ENCODE results near the gene RAB11FIP4. TPM values are rescaled to one million over a fixed set of nuclear protein-coding genes. Genes with fewer than 3 reads are reported as not detected.

The RAB11FIP4 gene
- total and polyA plus RNA-seq, 2 experiments from 2014 or later: 8.8 to 23.4 TPM

- Histone ChIP-seq H3K36me3 (no peaks in the 10 kb centered on the region), H3K27ac (no peak overlapping the region), H3K4me1 (ENCODE audit: low read depth) (peaks cover 4% of the 10 kb centered on the region), H3K4me3 (no peak overlapping the region), H3K27me3 (no peaks in the 10 kb centered on the region), H3K9me3 (ENCODE audit: low read depth) (no peaks in the 10 kb centered on the region)
- no peak for TF ChIP-seq CTCF (IDR thresholded peaks at IDR 0.05; ENCODE audit: low read depth, low read length)
- no peak for DNase-seq (ENCODE audit: low read depth in 1 of 2, low spot score in 1 of 2)
These were observed 17.1 kb downstream of the RAB11FIP4 start for GRCh38 chr17:31408586-31408985.

GRCh38 chr17:31411707-31412285 lies 20.3 kb downstream of the RAB11FIP4 start:
- Histone ChIP-seq H3K27me3 (no peaks in the 10 kb centered on the region), H3K36me3 (no peaks in the 10 kb centered on the region), H3K4me3 (no peak overlapping the region), H3K9me3 (ENCODE audit: low read depth) (no peaks in the 10 kb centered on the region), H3K27ac (no peak overlapping the region), H3K4me1 (ENCODE audit: low read depth) (peaks cover 12% of the 10 kb centered on the region)
- no peak for DNase-seq (ENCODE audit: low read depth in 1 of 2, low spot score in 1 of 2)
- TF ChIP-seq CTCF (IDR thresholded peaks at IDR 0.05; ENCODE audit: low read depth, low read length): no peak

GRCh38 chr17:31412511-31412910 lies 21.0 kb downstream of the RAB11FIP4 start:
- H3K27ac ChIP-seq: no peak overlapping the region
- H3K4me1 ChIP-seq (ENCODE audit: low read depth): peaks cover 12% of the 10 kb centered on the region
- no peak for DNase-seq (ENCODE audit: low read depth in 1 of 2, low spot score in 1 of 2)
- no peak overlapping the region for H3K4me3 ChIP-seq
- H3K9me3 ChIP-seq (ENCODE audit: low read depth): no peaks in the 10 kb centered on the region
- no peaks in the 10 kb centered on the region for H3K27me3 ChIP-seq
- TF ChIP-seq CTCF (IDR thresholded peaks at IDR 0.05; ENCODE audit: low read depth, low read length): no peak
- no peaks in the 10 kb centered on the region for H3K36me3 ChIP-seq

GRCh38 chr17:31413081-31413799 lies 21.8 kb downstream of the RAB11FIP4 start:
- no peaks in the 10 kb centered on the region for H3K27me3 ChIP-seq
- no peak for TF ChIP-seq CTCF (IDR thresholded peaks at IDR 0.05; ENCODE audit: low read depth, low read length)
- H3K4me1 ChIP-seq (ENCODE audit: low read depth): peaks cover 12% of the 10 kb centered on the region
- no peaks in the 10 kb centered on the region for H3K9me3 ChIP-seq (ENCODE audit: low read depth)
- DNase-seq (ENCODE audit: low read depth in 1 of 2, low spot score in 1 of 2): no peak
- no peak overlapping the region for H3K27ac ChIP-seq
- H3K4me3 ChIP-seq: no peak overlapping the region
- no peaks in the 10 kb centered on the region for H3K36me3 ChIP-seq

GRCh38 chr17:31413874-31414549 lies 22.5 kb downstream of the RAB11FIP4 start:
- TF ChIP-seq CTCF (IDR thresholded peaks at IDR 0.05; ENCODE audit: low read depth, low read length): no peak
- H3K4me3 ChIP-seq: no peak overlapping the region
- peak in 1 of 2 donors; percentile 78 for DNase-seq (ENCODE audit: low read depth in 1 of 2, low spot score in 1 of 2)
- peaks cover 12% of the 10 kb centered on the region for H3K4me1 ChIP-seq (ENCODE audit: low read depth)
- H3K27ac ChIP-seq: no peak overlapping the region
- H3K36me3 ChIP-seq: no peaks in the 10 kb centered on the region
- no peaks in the 10 kb centered on the region for H3K9me3 ChIP-seq (ENCODE audit: low read depth)
- no peaks in the 10 kb centered on the region for H3K27me3 ChIP-seq

Data from cardiac muscle cell (in vitro differentiated cells and primary cell).